ENCODE data around the gene TLR5. TPM values are rescaled to one million over a fixed set of nuclear protein-coding genes. Genes with fewer than 3 reads are reported as not detected.

The TLR5 gene
- total RNA-seq, 2 experiments from 2014 or later: 0.11 to 0.38 TPM

- DNase-seq (no peak), ATAC-seq (no peak)
- Mint-ChIP-seq H3K4me1 (ENCODE audit: low read depth) (peaks cover 43% of the 10 kb centered on the region), H3K36me3 (ENCODE audit: low read depth) (peaks cover 2% of the 10 kb centered on the region), H3K27ac (no peak overlapping the region), H3K4me3 (no peak overlapping the region), H3K9me3 (peaks cover 5% of the 10 kb centered on the region), H3K27me3 (peaks cover 4% of the 10 kb centered on the region)
- intact Hi-C loops (cut with micrococcal nuclease): no loop called here
- TF ChIP-seq CTCF (IDR thresholded peaks at IDR 0.05): no peak
- ChIA-PET CTCF (interaction anchor here (1.4 to 2.2 kb wide), 2 partner anchors 9 to 53 kb away, joined by 3 to 7 read pairs; no protein-coding TSS in a partner anchor), POLR2A (interaction anchor here (0.7 kb wide), 1 partner anchor 12 kb away, joined by 3 read pairs; no protein-coding TSS in a partner anchor)
These were observed 43.8 kb upstream of the TLR5 start for GRCh38 chr1:223186800-223187199.

GRCh38 chr1:223183268-223183862, 40.3 kb upstream of the TLR5 start:
- CTCF ChIA-PET: no interaction called here
- H3K4me1 Mint-ChIP-seq (ENCODE audit: low read depth): peaks cover 23% of the 10 kb centered on the region
- no peak for ATAC-seq

GRCh38 chr1:223180731-223181321, 37.8 kb upstream of the TLR5 start:
- no peak for DNase-seq
- no peak for ATAC-seq
- peaks cover 20% of the 10 kb centered on the region for H3K4me1 Mint-ChIP-seq (ENCODE audit: low read depth)
- intact Hi-C loops (cut with micrococcal nuclease): no loop called here
- no peak for TF ChIP-seq CTCF (IDR thresholded peaks at IDR 0.05)
- ChIA-PET POLR2A (interaction anchor here (0.6 to 0.9 kb wide), 2 partner anchors 36 to 950 kb away, joined by 3 to 4 read pairs; no protein-coding TSS in a partner anchor), CTCF (interaction anchor here (1.0 to 2.9 kb wide), 4 partner anchors 9 to 51 kb away, joined by 3 to 14 read pairs (median 3); no protein-coding TSS in a partner anchor)
- no peak overlapping the region for H3K27ac Mint-ChIP-seq
- H3K36me3 Mint-ChIP-seq (ENCODE audit: low read depth): no peaks in the 10 kb centered on the region
- H3K9me3 Mint-ChIP-seq: no peaks in the 10 kb centered on the region
- H3K27me3 Mint-ChIP-seq: peaks cover 3% of the 10 kb centered on the region
- H3K4me3 Mint-ChIP-seq: no peak overlapping the region

More at GRCh38 chr1:223183268-223183862, 40.3 kb upstream of the TLR5 start:
- peaks cover 5% of the 10 kb centered on the region for H3K9me3 Mint-ChIP-seq
- peaks cover 5% of the 10 kb centered on the region for H3K27me3 Mint-ChIP-seq
- POLR2A ChIA-PET: no interaction called here
- TF ChIP-seq CTCF (IDR thresholded peaks at IDR 0.05): no peak
- H3K27ac Mint-ChIP-seq: no peak overlapping the region
- H3K4me3 Mint-ChIP-seq: no peak overlapping the region
- H3K36me3 Mint-ChIP-seq (ENCODE audit: low read depth): no peaks in the 10 kb centered on the region
- DNase-seq: no peak
- intact Hi-C loops (cut with micrococcal nuclease): no loop called here

GRCh38 chr1:223179786-223180185, 36.7 kb upstream of the TLR5 start:
- TF ChIP-seq CTCF (IDR thresholded peaks at IDR 0.05): no peak
- Mint-ChIP-seq H3K36me3 (ENCODE audit: low read depth) (no peaks in the 10 kb centered on the region), H3K27ac (no peak overlapping the region), H3K27me3 (peaks cover 3% of the 10 kb centered on the region), H3K4me1 (ENCODE audit: low read depth) (peaks cover 23% of the 10 kb centered on the region), H3K4me3 (no peak overlapping the region), H3K9me3 (no peaks in the 10 kb centered on the region)
- CTCF ChIA-PET: interaction anchor here (1.2 to 2.9 kb wide), 2 partner anchors 44 to 46 kb away, joined by 3 to 14 read pairs; no protein-coding TSS in a partner anchor
- intact Hi-C loops (cut with micrococcal nuclease): no loop called here
- DNase-seq (no peak), ATAC-seq (no peak)
- POLR2A ChIA-PET: no interaction called here

GRCh38 chr1:223179280-223179679, 36.2 kb upstream of the TLR5 start:
- ChIA-PET POLR2A (interaction anchor here (0.7 kb wide), 1 partner anchor 1907 kb away, joined by 5 read pairs; no protein-coding TSS in a partner anchor), CTCF (no interaction called here)
- intact Hi-C loops (cut with micrococcal nuclease): no loop called here
- ATAC-seq (no peak), DNase-seq (no peak)
- Mint-ChIP-seq H3K9me3 (no peaks in the 10 kb centered on the region), H3K27me3 (peaks cover 3% of the 10 kb centered on the region), H3K4me1 (ENCODE audit: low read depth) (peaks cover 23% of the 10 kb centered on the region), H3K36me3 (ENCODE audit: low read depth) (no peaks in the 10 kb centered on the region), H3K4me3 (no peak overlapping the region), H3K27ac (no peak overlapping the region)
- no peak for TF ChIP-seq CTCF (IDR thresholded peaks at IDR 0.05)

All from activated CD8-positive, alpha-beta T cell treated with anti-CD3 and anti-CD28 coated beads for 36 hours (primary cell).